ACC112 (cell line): ENCODE measurements around the gene ZNF423.

Experiments
- H2AFZ ChIP-seq: fragments of 200-600 bp; sonication (generic); one replicate; pipeline ENCODE4 v1.6.0; 2017; ENCODE audit warnings: antibody characterized with exemption, low read length; ENCODE audit not compliant: unreplicated experiment
- H3K27ac ChIP-seq: fragments of 200-600 bp; sonication (generic); 2 replicates; pipeline ENCODE4 v1.5.1; 2014; ENCODE audit warnings: low read depth, mild to moderate bottlenecking, antibody characterized with exemption, low read length, moderate library complexity
- H3K27me3 ChIP-seq: fragments of 200-600 bp; sonication (generic); 2 replicates; pipeline ENCODE4 v1.6.1; 2014; ENCODE audit warnings: mild to moderate bottlenecking, antibody characterized with exemption, low read length, moderate library complexity, mixed read lengths; ENCODE audit not compliant: insufficient read depth
- H3K36me3 ChIP-seq: fragments of 200-600 bp; sonication (generic); 2 replicates; pipeline ENCODE4 v1.6.1; 2016; ENCODE audit warnings: mild to moderate bottlenecking, antibody characterized with exemption, low read length, moderate library complexity, mixed read lengths; ENCODE audit not compliant: insufficient read depth
- H3K4me1 ChIP-seq: fragments of 200-600 bp; sonication (generic); one replicate; pipeline ENCODE4 v1.6.1; 2016; ENCODE audit warnings: low read length, mixed read lengths; ENCODE audit not compliant: insufficient read depth, unreplicated experiment, control insufficient read depth
- H3K4me3 ChIP-seq: fragments of 200-600 bp; sonication (generic); 2 replicates; pipeline ENCODE4 v1.5.1; 2014; ENCODE audit warnings: mild to moderate bottlenecking, low read depth, low read length
- H3K79me2 ChIP-seq: fragments of 200-600 bp; sonication (generic); one replicate; pipeline ENCODE4 v1.6.0; 2016; ENCODE audit warnings: low read length; ENCODE audit not compliant: control insufficient read depth, unreplicated experiment, insufficient read depth

ZNF423 gene

DNA sequence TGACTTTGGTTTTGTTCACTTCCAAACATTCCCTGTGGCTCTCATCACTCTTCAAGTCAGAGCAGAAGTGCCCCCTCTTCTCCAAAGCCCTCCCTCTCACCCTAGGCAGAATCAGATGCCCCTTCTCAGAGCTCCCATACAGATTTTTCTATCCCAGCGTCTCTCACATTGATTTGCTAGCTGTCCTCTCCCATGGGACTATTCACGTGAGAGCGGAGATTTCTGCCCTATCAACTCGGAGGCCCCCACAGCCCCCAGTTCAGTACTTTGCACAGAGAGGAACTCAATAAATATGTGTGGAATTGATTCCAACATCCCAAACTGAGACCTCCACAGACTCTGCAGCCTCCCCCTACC lies 299.7 kb downstream of the ZNF423 start:
- H3K4me1 ChIP-seq: no peaks in the 10 kb centered on the region
- no peak overlapping the region for H2AFZ ChIP-seq
- H3K36me3 ChIP-seq: no peaks in the 10 kb centered on the region
- H3K27ac ChIP-seq: no peak overlapping the region
- no peak overlapping the region for H3K4me3 ChIP-seq
- no peaks in the 10 kb centered on the region for H3K79me2 ChIP-seq
- peaks cover 28% of the 10 kb centered on the region for H3K27me3 ChIP-seq

DNA sequence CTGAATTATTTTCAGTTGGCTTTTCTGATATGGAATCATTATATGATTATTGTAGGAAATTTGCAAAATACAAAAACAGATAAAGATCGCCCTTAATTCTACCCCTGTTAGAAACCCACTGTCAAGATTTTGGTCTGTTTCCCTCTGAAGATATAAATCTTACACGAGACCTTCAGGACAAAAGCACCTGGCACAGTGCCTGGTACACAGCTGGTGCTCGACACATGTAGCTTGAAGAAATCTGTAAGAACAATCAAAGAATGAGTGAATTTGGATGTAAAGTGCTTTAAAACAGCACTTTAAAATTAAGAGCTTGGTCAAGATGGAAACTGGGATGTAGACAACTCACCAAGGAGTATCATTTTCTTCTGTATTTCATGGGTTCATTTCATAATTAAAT lies 301.2 kb downstream of the ZNF423 start:
- Histone ChIP-seq H3K79me2 (no peaks in the 10 kb centered on the region), H3K36me3 (no peaks in the 10 kb centered on the region), H3K27ac (no peak overlapping the region), H2AFZ (no peak overlapping the region), H3K27me3 (peaks cover 14% of the 10 kb centered on the region), H3K4me1 (no peaks in the 10 kb centered on the region), H3K4me3 (no peak overlapping the region)

DNA sequence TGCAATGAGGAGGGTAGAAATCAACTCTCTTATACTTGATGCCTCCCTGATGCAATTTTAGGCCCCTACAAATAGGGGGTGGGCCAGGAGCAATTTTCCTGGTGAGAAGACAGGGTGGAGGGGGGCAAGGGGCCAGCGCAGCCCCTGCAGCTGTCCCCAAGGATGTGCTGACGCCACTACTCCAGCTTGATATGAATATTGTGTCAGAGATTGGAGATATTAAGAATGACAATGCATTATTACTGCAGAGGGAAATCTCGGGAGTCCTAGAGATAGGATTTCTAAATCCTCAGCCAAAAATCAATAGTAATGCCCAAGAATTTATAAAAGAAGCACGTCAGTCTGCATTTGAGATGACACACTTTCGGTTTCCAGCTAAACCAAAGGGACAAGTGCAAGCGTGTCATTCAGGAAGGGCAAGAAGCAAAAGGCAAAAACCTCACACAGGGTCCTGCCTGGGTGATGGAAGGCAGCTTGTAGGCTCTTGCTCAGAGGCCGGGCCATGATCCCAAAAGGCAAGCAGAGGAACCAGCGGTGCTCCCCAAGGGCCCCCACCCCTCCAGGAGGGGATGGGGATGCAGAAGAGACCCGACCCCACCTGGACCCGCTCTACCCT lies 303.5 kb downstream of the ZNF423 start:
- no peaks in the 10 kb centered on the region for H3K79me2 ChIP-seq
- no peaks in the 10 kb centered on the region for H3K36me3 ChIP-seq
- H3K27me3 ChIP-seq: peaks cover 12% of the 10 kb centered on the region; the same call in 1 of the 2 replicates
- no peak overlapping the region for H3K4me3 ChIP-seq
- H2AFZ ChIP-seq: no peak overlapping the region
- no peak overlapping the region for H3K27ac ChIP-seq
- no peaks in the 10 kb centered on the region for H3K4me1 ChIP-seq

DNA sequence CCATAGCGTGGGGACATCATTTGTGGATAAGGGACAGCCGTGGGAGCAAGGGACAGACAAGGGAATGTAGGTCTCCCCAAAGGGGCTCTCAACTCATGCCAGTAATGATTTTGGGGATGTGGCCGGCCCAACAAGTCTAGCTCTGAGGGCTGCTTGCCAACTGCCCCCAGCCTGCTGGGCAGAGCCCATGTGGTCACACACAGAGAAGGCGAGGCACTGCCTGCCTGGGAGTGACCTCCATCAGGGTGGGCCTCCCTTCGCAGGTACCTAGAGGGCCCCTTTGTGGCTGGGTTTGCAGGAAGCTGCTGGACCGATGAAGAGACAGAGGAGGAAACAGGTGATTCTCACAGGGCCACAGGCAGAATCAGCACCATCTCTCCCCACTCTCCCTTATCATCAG lies 305.2 kb downstream of the ZNF423 start:
- no peaks in the 10 kb centered on the region for H3K79me2 ChIP-seq
- H3K4me1 ChIP-seq: no peaks in the 10 kb centered on the region
- no peak overlapping the region for H3K4me3 ChIP-seq
- H3K27ac ChIP-seq: no peak overlapping the region
- no peaks in the 10 kb centered on the region for H3K36me3 ChIP-seq
- no peak overlapping the region for H2AFZ ChIP-seq
- peaks cover 11% of the 10 kb centered on the region; the same call in 1 of the 2 replicates for H3K27me3 ChIP-seq

DNA sequence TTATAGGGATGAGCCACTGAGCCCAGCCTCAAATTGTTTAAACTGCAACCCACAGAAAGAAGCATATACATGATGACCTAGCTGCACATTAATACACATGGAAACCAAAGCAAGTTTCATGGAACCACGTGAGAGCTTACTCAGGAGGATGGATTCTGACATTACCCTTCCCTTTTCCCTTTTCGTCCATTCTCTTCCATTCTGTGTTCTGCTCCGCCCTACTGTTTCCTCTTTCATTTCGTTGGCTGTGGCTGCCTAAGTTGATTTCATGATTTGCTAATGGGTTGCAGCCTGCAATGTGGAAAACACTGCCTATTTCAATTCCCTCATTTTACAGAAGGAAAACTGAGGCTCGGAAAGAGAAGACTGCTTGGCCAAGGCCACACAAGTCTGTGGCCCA lies 305.8 kb downstream of the ZNF423 start:
- Histone ChIP-seq H3K4me3 (no peak overlapping the region), H3K4me1 (no peaks in the 10 kb centered on the region), H3K79me2 (no peaks in the 10 kb centered on the region), H2AFZ (no peak overlapping the region), H3K27me3 (0 out of 2 replicates have a peak, but pooled peaks cover 6% of the 10 kb centered on the region), H3K27ac (no peak overlapping the region), H3K36me3 (no peaks in the 10 kb centered on the region)

DNA sequence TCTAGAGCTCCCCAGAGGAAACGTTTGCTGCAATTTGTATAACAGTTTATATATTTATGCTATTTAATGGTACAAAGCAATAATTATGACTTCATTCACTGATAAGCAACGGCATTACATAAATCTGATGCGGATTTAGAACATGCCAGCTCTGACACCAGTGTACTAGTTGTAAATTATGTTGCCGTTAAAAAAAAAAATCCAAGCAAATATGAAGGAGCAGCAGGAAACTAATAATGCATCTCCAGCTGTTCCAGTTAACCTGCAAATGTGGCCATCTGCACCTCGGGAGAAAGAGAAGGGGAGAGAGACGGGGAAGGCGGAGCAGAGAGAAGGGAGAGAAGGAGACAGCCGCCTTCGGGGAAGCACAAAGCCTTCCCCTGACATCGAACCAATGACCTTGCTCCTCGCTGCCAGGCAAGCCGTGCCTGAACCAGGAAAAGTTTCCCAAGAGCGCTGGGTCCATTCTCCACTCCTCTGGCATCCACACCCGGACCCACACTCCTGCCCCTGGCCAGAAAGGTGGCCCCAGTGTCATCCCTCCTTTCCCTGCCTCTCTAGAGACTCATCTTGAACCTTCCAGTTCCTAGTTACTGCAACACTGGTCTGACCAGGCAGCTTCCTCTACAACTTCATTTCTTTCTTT lies 307.5 kb downstream of the ZNF423 start:
- Histone ChIP-seq H3K36me3 (no peaks in the 10 kb centered on the region), H3K79me2 (no peaks in the 10 kb centered on the region), H3K27me3 (0 out of 2 replicates have a peak, but pooled peaks cover 8% of the 10 kb centered on the region), H3K4me3 (no peak overlapping the region), H2AFZ (no peak overlapping the region), H3K4me1 (no peaks in the 10 kb centered on the region), H3K27ac (no peak overlapping the region)

DNA sequence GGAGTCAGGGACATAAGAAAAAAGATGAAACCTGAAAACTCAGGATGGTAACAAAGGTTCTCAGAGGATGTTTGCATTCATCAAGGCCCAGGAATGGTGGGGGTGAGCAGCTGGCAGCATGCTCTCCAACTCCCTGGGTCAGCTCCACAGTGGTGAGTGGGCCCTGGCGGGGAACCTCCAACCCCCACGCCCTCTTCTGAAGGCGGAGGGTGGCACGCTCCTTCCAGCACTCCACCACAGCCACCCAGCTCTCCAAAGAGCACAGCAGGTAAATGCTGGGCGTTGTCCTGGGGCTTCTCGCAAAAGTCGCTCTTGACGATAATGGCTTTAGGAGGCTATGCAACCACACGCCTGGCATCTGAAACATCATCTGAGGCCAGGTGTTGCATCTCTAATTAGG lies 308.5 kb downstream of the ZNF423 start:
- 0 out of 2 replicates have a peak, but pooled peaks cover 8% of the 10 kb centered on the region for H3K27me3 ChIP-seq

DNA sequence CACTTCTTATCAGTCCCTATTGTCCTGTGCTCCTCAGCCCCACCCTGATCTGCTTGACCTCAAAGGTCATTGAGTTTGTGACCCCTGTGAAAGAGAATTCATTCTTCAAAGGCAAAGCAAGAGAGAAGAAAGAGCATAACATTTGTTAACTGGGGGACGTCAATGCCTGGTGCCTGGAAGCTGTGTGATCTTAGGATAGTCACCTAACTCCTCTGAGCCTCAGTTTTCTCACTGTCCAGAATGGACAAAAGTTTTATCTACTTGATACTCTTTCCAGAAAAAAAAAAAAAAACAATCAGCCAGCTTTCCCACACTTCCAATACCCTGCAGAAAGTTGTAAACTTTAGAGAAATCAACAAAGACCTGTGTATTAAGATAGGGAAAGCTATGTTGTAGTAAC lies 309.2 kb downstream of the ZNF423 start:
- Histone ChIP-seq H3K4me1 (no peaks in the 10 kb centered on the region), H3K27me3 (0 out of 2 replicates have a peak, but pooled peaks cover 8% of the 10 kb centered on the region), H3K36me3 (no peaks in the 10 kb centered on the region)

More for the DNA sequence above, 308.5 kb downstream of the ZNF423 start:
- Histone ChIP-seq H3K36me3 (no peaks in the 10 kb centered on the region), H3K79me2 (no peaks in the 10 kb centered on the region), H3K4me1 (no peaks in the 10 kb centered on the region), H3K4me3 (no peak overlapping the region), H3K27ac (no peak overlapping the region), H2AFZ (no peak overlapping the region)

DNA sequence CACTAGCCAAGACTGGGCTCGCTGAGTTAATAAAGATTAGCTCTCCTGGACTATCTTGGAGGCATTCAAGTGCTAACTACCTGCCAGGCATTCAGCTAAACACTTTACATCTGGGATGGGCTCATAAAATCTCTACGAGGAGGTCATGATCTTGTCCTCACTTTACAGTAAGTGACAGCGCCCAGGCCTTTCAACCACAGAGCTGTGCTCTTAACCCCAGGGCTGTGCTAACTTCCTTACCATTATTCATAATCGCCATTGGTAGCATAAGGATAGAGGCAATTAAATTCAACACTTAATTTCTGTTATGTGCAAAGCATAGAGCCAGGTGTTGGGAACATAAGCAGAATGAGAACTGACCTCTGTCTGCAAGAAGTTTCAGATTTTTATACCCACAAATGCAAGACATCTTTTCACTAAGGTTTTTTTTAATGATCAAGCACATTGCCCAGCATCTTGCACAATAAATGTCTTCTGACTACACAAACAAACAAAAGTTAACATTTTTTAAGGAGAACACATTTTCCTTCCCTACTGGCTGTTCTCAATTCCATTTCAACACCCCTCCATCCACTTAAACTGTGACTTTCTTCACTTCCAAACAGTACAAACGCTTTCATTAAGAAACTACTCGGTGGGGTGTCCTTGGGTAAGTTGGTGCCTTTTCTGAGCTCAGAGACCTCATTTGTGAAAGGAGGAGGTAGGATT lies 310.0 kb downstream of the ZNF423 start:
- no peaks in the 10 kb centered on the region for H3K4me1 ChIP-seq

More for the DNA sequence above, 309.2 kb downstream of the ZNF423 start:
- no peak overlapping the region for H3K4me3 ChIP-seq
- H3K27ac ChIP-seq: no peak overlapping the region
- no peak overlapping the region for H2AFZ ChIP-seq
- no peaks in the 10 kb centered on the region for H3K79me2 ChIP-seq

DNA sequence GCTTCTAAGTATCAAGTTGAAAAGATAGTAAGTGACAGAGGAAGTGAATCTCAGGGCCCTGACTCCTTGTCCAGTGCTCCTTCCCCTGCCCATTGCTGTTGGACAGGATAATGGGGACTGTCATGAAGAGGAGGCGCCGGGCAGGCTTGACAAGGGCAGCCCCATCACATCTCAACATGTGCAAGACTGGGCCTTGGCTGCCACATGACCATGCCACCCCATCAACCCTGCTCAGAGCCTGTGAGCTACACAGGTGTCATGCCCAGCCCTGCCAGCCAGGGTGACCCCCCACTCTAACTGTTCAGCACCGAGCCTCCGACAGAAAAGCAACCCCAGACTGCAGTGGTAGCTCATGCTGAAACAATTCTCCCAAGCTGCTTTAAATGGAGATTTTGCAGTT lies 310.7 kb downstream of the ZNF423 start:
- 0 out of 2 replicates have a peak, but pooled peaks cover 8% of the 10 kb centered on the region for H3K27me3 ChIP-seq

More for the DNA sequence above, 310.0 kb downstream of the ZNF423 start:
- Histone ChIP-seq H3K4me3 (no peak overlapping the region), H3K79me2 (no peaks in the 10 kb centered on the region), H3K36me3 (no peaks in the 10 kb centered on the region), H3K27me3 (0 out of 2 replicates have a peak, but pooled peaks cover 8% of the 10 kb centered on the region), H3K27ac (no peak overlapping the region), H2AFZ (no peak overlapping the region)

More for the DNA sequence above, 310.7 kb downstream of the ZNF423 start:
- Histone ChIP-seq H3K27ac (no peak overlapping the region), H3K36me3 (no peaks in the 10 kb centered on the region), H3K79me2 (no peaks in the 10 kb centered on the region), H3K4me1 (no peaks in the 10 kb centered on the region), H3K4me3 (no peak overlapping the region), H2AFZ (no peak overlapping the region)
